Measurements from ENCODE around the gene SMARCD2.

SMARCD2 gene

DNA sequence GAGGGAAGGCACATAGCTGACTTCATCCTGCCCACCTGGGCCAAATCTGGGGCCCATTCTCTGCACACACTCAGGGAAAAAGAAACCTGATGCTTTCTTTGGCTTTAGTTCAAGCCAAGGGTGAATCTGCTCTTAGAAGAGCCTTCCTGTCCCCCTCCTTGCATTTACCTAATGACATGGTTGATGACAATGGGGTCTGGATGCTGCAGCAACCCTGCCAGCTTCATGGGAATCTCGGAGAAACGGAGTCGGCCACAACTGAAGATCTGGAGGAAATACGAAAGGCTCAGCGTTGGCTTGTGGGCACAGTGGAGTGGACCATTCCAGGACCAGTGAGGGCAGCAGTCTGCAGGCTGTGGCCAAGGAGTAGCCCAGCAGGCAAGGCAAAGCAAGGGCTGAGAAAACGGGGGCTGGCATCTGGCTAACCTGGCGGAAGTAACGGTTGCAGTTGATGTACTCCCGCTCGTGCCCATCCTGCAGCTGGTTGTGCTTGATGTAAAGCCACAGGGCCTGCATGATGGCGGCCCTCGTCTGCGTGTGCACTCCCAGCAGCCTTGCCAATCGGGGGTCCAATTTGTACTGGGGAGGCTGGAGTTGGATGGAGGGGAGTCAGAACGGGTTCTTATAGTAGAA, 8.6 kb downstream of the SMARCD2 start:
- FAIRE-seq (no peak), DNase-seq (ENCODE audit: extremely low spot score, insufficient read length, low read depth) (no peak)

DNA sequence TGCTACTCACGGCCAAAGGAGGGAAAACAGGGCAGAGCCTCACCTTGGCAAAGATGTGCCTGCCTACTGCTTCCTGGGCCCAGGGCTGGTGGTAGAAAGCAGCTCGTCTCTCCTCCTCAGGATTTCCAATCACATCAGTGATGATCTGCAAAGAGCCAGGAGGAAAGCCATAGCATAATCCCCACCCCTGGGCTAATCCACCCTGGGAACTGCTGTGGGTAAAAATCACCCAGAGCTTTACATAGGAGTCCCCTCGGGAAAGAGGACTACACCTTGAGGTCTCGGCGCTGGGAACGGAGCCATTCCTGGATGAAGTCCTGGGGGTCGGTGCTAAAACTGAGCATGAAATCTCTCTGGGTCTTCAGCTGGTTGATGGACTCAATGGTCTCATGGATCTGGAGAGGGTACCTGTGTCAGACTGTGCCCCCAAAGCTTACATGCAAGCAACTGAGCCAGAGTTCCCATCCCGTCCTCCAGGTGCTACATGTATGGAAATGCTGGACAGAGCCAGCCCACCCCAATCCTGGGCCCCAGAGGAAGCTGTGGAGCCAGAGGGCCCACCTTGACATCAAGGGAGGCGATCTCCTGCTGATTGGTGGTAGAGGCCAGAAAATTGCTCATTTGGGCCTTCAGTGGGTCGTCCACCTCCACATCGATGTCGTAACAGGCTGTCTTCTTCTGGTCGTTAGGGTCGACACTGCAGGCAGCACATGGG, 9.3 kb downstream of the SMARCD2 start:
- FAIRE-seq (no peak), DNase-seq (ENCODE audit: extremely low spot score, insufficient read length, low read depth) (no peak)

DNA sequence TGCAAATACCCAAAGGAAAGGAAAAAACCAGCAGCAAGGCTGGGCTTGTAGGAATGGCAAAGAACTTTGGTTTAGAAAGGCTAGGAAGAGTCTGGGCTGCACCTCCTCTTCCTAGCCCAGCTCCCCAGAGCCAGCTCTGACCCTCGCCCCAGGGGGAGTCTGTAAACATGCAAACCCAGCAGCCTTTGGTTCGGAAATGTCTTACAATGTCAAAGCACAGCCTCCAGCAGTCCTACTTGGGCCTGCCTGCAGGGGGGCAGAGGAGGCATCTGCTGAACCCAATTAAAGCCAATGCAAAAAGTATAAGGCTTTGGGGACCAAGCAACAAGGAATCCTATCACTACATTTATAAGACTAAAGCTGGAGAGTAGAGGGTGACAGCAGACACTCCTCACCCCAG, 10.0 kb downstream of the SMARCD2 start:
- DNase-seq (ENCODE audit: extremely low spot score, insufficient read length, low read depth) (no peak), FAIRE-seq (no peak)

DNA sequence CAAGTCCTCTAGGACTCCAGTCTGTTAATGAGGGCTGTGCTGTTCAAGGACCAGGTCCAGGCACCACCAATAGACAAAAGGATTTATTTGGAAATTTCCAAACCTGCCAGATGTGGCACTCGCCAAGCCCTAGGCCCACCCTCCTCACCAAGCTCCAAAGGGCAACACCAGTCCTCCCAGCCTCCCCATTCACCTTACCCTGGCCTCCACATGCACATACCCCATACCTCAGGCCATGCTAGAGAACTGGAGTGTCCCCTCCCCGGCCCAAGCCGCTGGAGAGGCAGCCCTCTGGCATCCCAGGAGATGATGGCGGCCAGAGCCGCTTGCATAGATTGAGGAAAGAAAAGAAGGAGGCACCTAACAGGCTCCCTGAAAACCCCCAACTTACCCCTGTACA, 10.5 kb downstream of the SMARCD2 start:
- FAIRE-seq = no peak

DNA sequence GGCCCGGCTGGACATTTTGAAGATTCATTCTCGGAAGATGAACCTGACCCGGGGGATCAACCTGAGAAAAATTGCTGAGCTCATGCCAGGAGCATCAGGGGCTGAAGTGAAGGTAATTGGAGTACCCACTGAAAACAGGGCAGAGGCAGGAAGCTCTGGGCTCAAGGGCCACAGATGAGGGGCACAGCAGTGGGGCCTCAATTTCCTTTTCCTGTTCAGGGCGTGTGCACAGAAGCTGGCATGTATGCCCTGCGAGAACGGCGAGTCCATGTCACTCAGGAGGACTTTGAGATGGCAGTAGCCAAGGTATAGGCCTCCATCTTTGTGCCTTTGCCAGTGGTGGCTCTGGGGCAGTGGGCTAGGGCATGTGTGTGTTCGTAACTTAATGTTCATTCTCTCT, 11.0 kb downstream of the SMARCD2 start:
- no peak for FAIRE-seq

More for the DNA sequence above, 10.5 kb downstream of the SMARCD2 start:
- DNase-seq (ENCODE audit: extremely low spot score, insufficient read length, low read depth) = no peak

DNA sequence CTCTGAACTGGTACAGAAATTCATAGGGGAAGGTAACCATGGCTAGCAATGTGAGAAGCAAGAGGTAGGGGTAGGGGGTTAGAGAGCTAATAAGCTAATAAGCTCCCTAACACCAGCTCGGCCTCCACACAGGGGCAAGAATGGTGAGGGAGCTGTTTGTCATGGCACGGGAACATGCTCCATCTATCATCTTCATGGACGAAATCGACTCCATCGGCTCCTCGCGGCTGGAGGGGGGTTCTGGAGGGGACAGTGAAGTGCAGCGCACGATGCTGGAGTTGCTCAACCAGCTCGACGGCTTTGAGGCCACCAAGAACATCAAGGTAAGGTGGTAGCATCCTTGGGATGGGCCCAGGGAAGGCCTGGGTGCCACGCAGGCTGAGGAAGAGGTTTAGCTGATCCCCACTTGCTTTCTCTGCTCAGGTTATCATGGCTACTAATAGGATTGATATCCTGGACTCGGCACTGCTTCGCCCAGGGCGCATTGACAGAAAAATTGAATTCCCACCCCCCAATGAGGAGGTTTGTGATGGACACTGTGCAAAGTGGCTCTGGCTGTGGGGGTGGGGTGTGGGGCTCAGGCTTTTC, 11.5 kb downstream of the SMARCD2 start:
- FAIRE-seq (no peak), DNase-seq (ENCODE audit: extremely low spot score, insufficient read length, low read depth) (no peak)

More for the DNA sequence above, 11.0 kb downstream of the SMARCD2 start:
- DNase-seq (ENCODE audit: extremely low spot score, insufficient read length, low read depth) = no peak

DNA sequence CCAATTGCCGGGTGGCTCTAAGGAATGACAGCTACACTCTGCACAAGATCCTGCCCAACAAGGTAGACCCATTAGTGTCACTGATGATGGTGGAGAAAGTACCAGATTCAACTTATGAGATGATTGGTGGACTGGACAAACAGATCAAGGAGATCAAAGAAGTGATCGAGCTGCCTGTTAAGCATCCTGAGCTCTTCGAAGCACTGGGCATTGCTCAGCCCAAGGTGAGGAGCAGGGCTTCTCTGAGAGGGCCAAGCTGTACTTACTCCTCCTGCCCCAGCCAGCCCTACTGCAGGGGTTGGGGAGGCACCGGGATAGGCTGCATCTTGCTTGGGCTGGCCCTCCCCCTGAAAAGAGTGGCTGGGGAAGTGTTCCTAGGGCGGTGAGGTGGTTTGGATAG, 12.2 kb downstream of the SMARCD2 start:
- DNase-seq (ENCODE audit: extremely low spot score, insufficient read length, low read depth) = no peak
- no peak for FAIRE-seq

DNA sequence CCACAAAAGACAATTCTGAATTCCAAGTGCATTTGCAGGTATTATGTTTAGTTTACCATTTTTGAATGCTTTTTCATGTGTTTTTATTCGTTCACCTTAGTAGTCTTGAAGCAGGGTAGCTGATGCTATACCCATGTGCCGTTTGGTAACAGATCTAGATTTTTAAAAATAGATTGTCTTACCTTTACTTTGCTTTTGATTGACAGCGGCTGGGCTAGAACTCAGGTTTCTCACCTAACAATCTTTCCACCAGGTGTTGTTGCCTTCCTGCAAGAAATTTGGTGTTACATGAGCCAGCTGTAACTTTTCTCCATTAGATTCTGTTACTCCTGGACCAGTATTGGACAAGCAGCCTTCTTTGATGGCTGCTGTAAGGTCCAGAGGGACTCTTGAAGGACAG, 13.5 kb downstream of the SMARCD2 start:
- no peak for FAIRE-seq

DNA sequence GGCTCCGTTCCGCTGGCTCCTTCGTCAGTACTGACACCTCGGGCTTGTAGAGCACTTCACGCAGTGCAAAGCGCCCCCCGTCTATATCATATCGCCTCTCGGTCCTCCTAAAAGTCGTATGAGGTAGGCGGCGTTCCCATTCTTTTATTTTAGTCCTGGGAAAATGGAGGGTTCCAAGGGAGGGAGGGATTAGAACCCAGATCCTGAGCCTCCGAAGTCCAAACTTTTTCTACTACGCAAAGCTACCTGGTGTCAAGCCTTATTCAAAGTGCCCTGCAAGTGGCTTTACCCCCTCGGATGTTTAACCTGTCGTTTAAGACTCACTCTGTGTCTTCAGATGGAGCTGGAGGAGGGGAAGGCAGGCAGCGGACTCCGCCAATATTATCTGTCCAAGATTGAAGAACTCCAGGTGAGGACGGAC, 14.7 kb downstream of the SMARCD2 start:
- FAIRE-seq (peak; percentile 9), DNase-seq (ENCODE audit: extremely low spot score, insufficient read length, low read depth) (no peak)

More for the DNA sequence above, 13.5 kb downstream of the SMARCD2 start:
- no peak for DNase-seq (ENCODE audit: extremely low spot score, insufficient read length, low read depth)

DNA sequence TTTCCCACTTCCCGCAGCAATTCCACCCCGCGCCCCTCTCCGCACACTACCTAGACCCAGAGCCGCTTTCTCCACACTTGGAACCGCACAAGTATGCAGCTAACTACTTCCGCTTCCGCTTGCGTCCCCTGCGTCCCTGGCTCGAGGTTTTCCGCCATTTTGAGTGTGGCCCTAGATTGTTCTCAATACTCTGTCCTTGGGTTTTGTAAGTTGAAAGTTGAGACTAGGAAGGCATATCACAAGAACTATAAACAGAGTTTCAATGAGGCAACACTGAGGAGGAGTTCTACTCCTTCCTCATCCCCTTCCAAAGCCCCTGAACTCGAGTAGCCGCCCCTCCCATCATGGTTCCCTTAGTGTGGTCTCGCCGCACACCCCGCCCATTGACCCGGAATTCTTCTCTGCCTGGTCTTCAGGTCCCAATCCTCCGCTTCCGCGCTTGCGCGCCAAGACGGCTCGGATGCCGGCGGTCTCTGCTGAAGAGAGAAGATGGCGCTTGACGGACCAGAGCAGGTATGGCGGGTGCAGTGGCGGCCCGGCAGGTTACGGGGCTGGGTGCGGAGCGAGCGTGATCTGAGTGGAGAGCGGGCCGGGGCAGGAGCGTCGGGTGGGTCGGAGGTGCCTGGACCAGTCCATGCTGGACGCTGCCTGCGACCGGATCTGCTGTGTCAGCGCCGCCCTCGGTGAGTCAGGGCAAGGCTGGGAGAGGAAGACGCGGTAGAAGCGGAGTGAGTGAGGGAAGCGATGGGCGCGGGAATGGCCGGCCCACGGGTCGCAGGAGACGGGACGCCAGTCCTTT, 15.3 kb downstream of the SMARCD2 start, which contains the start of the genes FTSJ3 and PSMC5:
TSS of gene FTSJ3 (minus strand) at position 662 of the 799 bp plus-strand sequence. CDS start 761 bp downstream, outside the sequence.
TSS of gene PSMC5 (plus strand) at position 430 of the 799 bp plus-strand sequence. CDS start at position 490, 60 bp downstream.
- peak; percentile 97 for FAIRE-seq

DNA sequence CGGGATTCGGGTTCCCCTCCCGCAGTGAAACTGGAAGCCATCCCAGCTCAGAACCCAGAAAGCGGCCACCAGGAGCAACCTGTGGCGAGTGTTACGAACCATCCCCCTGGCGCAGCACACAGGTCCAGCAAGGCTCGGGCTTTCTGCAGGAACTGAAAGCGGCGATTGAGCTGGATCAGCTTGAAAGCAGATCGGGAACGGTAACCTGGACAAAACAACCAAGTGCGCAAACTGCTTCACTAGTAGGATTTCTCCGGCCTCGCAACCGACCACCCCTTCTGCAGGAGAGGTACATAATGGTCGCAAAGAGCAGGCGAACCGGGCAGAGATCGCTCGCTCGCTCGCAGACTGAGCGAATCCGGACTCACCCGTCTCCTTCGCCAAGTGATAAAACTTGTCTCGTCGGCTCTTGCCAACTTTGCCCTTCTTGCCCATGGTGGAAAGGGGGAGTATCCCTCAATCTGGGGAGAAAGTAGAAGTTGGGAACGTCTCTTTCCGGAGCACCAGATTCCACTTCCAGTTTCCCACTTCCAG, 15.9 kb downstream of the SMARCD2 start:
- FAIRE-seq (no peak), DNase-seq (ENCODE audit: extremely low spot score, insufficient read length, low read depth) (no peak)

More for the DNA sequence above, 15.3 kb downstream of the SMARCD2 start, which contains the start of the genes FTSJ3 and PSMC5:
- DNase-seq (ENCODE audit: extremely low spot score, insufficient read length, low read depth) = peak; percentile 80

DNA sequence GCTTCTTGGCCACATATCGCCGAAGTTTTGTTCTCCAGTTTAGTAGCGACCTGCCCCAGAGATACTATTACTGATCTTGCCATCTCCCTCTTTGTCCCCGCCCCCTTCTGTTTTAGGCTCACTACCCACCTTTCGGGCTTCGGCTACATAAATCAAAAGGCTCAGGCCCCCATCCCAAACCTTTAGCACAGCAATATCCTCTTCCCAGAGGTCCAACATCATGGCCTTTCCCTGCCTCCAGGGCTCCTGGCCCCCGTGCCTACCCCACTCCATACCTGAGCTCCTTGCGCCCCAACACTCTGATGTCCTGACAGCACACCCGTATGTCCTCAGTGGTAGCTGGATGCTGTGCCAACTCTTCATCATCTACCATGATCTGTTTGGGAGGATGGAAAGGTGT, 18.1 kb downstream of the SMARCD2 start:
- FAIRE-seq (no peak), DNase-seq (ENCODE audit: extremely low spot score, insufficient read length, low read depth) (no peak)

DNA sequence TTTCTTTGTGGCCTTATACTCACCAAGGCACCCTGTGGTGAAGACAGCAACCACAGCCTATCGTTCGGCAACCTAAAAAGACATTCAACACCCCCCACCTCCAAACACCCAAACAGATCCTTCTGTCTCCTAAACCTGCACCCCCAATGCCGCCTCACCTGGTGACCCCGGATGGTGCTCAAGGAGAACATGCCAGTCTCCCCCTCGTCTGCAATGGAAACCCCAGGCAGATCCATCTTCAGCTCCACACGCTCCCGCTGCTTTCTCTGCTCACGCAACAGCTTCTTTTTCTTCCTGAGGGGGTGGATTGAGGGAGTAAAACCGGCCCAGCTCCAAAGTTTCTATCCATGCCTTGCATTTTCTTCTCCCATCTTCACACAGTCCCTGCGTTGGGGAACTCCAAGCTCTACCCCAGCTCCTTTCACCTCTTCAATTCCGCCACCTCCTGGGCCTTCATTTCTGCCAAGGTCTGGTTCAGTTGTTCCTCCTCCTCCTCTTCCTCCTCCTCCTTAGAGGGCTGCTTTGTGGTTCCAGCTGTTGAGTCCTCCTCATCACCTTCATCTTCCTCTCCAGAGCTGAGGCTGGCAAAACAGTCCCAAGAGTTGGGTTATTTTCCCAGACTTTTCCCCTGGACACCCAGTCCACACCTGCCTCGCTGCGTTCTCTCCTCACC, 18.7 kb downstream of the SMARCD2 start:
- no peak for FAIRE-seq
- DNase-seq (ENCODE audit: extremely low spot score, insufficient read length, low read depth) = no peak

DNA sequence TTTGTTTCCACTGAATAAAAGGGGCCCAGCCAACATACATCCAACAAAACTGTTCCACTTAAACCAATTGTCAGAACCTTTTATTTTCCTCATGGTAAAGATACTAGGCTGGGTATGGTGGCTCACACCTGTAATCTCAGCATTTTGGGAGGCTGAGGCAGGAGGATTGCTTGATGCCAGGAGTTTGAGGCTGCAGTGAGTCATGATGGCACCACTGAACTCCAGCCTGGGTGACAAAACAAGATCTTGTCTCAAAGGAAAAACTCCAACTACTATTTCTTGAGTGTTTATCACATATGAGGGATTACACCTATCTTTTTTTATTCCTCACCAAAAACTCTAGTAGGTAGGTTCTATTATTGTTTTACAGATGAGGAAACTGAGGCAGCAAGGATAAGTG, 19.9 kb downstream of the SMARCD2 start:
- no peak for FAIRE-seq
- DNase-seq (ENCODE audit: extremely low spot score, insufficient read length, low read depth) = no peak

DNA sequence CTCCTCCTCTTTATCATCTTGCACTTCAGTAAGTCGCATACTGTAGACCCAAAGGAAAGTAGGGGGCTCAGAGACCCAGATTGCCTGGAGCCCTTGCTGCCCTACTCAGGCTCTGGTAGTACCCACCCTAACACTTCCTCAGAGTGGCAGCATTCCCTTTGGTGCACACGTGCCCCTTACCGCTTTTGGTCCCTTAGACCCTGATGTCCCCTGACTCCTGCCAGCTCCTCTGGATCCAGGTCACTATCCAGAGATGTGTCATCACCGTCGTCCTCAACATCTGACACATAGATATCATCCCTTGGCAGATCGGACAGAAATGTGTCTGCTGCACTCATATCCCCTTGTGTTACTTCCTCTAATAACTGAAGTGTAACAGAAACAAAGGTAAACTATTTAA, 20.7 kb downstream of the SMARCD2 start:
- FAIRE-seq (no peak), DNase-seq (ENCODE audit: extremely low spot score, insufficient read length, low read depth) (no peak)

DNA sequence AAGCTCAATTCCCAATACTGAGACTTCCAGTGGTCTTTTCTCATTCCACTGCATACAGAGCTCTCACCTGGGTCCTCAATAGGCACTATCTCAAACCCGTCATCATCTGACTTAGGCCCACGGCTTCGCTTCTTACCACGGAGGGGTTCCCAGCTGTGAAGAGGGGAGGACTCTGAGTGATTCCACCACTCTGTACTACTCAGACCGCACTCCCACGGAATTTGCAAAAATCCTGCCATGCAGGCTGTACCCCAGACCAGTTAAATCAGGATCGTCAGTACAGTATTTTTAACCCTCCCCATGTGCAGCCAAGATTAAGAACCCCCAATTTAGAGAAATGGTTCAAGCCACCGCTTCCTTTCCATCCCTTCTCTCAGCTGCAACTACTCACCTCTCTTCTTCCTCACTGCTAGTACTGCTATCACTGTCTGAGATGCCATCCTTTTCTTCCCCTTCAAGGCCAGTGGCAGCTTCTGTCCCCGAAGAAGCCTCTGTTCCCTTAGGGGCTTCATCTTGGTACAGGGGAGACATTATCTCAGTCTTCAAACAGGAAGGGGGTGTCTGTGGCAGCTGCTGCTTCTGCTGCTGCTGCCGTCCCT, 21.4 kb downstream of the SMARCD2 start:
- FAIRE-seq = no peak
- no peak for DNase-seq (ENCODE audit: extremely low spot score, insufficient read length, low read depth)

DNA sequence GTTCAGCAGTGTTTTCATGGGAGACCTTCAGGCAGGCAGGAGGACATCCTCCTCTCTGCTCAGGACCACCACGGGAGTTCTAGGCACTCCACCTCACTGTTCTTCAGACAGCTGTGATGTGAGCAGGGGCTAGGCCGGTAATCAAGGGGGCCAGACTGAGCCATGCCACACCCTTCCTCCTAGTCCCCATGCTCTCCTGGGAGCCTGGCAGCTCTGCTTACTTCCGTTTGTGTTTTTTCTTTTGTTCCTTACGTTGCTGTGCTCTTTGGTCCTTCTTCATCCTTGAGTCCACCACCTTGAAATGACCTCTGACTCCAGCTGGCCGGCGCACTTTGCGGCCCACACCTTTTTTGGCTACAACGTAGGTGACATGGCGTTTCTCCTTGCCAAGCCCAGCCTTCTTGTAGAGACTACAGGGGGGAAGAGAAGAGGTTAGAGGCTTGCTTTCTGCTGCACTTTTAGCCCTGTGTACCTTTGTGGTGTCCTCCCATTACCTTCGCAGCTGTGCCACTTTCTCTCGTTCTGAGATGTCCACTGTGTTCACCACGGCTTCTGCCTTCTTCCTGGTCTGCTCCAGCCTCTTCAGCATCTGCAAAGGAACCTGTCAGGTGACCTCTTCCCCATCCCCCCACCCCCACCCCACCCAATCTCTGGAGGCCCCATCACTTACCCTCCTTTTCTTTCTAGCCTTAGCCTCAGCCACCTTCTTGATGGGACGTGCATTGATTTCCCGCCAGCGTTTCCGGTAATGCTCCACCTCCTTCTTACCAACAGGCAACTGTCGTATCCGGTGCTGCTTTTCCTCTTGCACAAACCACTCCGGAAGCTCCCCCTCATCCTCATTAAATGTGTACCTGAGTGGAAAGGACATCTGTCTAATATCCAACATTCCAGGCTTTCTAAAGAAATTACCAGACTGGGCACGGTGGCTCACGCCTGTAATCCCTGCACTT, 22.6 kb downstream of the SMARCD2 start:
- no peak for DNase-seq (ENCODE audit: extremely low spot score, insufficient read length, low read depth)
- FAIRE-seq = no peak

DNA sequence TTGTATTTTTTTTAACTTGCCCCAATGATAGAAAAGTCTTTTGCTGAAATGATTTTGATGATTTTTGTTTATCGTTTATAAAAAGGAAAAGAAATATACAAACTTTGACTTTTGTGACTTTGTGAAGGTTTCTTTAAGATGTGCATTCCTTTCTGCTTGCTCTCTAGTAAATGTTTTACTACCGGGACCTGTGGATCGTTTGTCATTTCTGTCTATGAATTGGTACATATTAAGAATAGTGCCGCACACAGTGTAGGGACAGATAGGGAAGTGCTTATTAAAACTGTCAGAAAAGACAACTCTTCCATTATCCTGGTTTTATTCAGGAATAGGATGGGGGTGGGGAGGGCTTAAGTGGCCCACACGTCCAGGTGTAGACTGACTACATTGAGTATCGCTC, 23.4 kb downstream of the SMARCD2 start:
- DNase-seq (ENCODE audit: extremely low spot score, insufficient read length, low read depth) (no peak), FAIRE-seq (no peak)
